HCT116 (cell line): ENCODE results near the gene CD84. TPM values are rescaled to one million over a fixed set of nuclear protein-coding genes. Genes with fewer than 3 reads are reported as not detected.

Source experiments
- ATAC-seq: fragments of 200-7000 bp; cut with Tn5 transposase; 2 replicates; pipeline ENCODE4 v1.9.1; 2020; ENCODE audit warnings: mild to moderate bottlenecking, moderate library complexity
- BruUV-seq: library from RNA; stranded (reverse); fragments of 400-500 nt; replicated peaks from 2 replicates; lab custom pipeline; 2021; lab: Mats Ljungman, UMichigan
- CTCF ChIA-PET: fragments of 300-600 bp; sonication (Branson Sonifier 250); formaldehyde crosslinking; loops from one replicate; lab custom pipeline; 2021; ENCODE audit warnings: antibody characterized with exemption; lab: Charles Lee
- POLR2A ChIA-PET: fragments of 300-600, 350-600 bp; sonication (Branson Sonifier 250); formaldehyde crosslinking; loops from one replicate; lab custom pipeline; 2021; ENCODE audit warnings: antibody characterized with exemption; lab: Charles Lee
- RAD21 ChIA-PET, 2 experiments: fragments of 300-600 bp; sonication (Branson Sonifier 250); formaldehyde crosslinking; loops; one replicate each; lab custom pipeline; 2023; ENCODE audit warnings: low total read pairs in 2 of 2; ENCODE audit not compliant: uncharacterized antibody in 2 of 2, unreplicated experiment in 2 of 2, low non-redundant PET in 1 of 2; lab: Charles Lee
- DNase-seq: peaks from one replicate; pipeline ENCODE4 v3.0.0-alpha.2; 2010; ENCODE audit warnings: low read depth, low spot score
- H2AFZ ChIP-seq: fragments of 200-600 bp; shearing (Covaris generic), sonication (generic); 2 replicates; pipeline ENCODE4 v1.6.1; 2017; ENCODE audit warnings: low read depth, mixed run types, mixed read lengths, antibody characterized with exemption, low read length; ENCODE audit not compliant: poor library complexity, severe bottlenecking
- H3K27ac ChIP-seq: 2 replicates; pipeline ENCODE4 v1.5.1; 2012; ENCODE audit warnings: low read depth, low read length
- H3K27me3 ChIP-seq: fragments of 200-600 bp; sonication (generic); 2 replicates; pipeline ENCODE4 v1.6.1; 2016; ENCODE audit warnings: mixed run types, low read length, mixed read lengths; ENCODE audit not compliant: insufficient read depth
- H3K36me3 ChIP-seq, 2 experiments: fragments of 200-500 bp in 1 of 2; fragments of 200-600 bp in 1 of 2; sonication (Bioruptor generic) in 1 of 2; sonication (generic) in 1 of 2; 2 replicates each; pipeline versions ENCODE4 v1.5.1 to v1.6.1; 2014 to 2016; ENCODE audit warnings: low read length in 2 of 2, inconsistent platforms in 1 of 2, mixed read lengths in 1 of 2, mixed run types in 1 of 2; ENCODE audit not compliant: insufficient read depth in 2 of 2, control insufficient read depth in 1 of 2
- H3K4me1 ChIP-seq, 2 experiments: fragments of 200-600 bp in 1 of 2; sonication (generic) in 1 of 2; 2 replicates each; pipeline versions ENCODE4 v1.5.1 to v1.6.1; 2012 to 2017; ENCODE audit warnings: low read length in 2 of 2, inconsistent platforms in 1 of 2, mild to moderate bottlenecking in 1 of 2, mixed read lengths in 1 of 2, mixed run types in 1 of 2, moderate library complexity in 1 of 2; ENCODE audit not compliant: insufficient read depth in 2 of 2, control insufficient read depth in 1 of 2
- H3K4me2 ChIP-seq: fragments of 200-600 bp; sonication (generic); 2 replicates; pipeline ENCODE4 v1.6.1; 2017; ENCODE audit warnings: mixed run types, low read length, mixed read lengths
- H3K4me3 ChIP-seq, 2 experiments: fragments of 200-600 bp in 1 of 2; sonication (generic) in 1 of 2; replicated peaks in 1 of 2; 2 replicates each; pipeline ENCODE4 v1.5.1; 2011 to 2016; ENCODE audit warnings: low read length in 2 of 2, control low read depth in 1 of 2, low read depth in 1 of 2, mild to moderate bottlenecking in 1 of 2, mixed read lengths in 1 of 2, mixed run types in 1 of 2
- H3K79me2 ChIP-seq: fragments of 200-600 bp; sonication (generic); 2 replicates; pipeline ENCODE4 v1.6.1; 2017; ENCODE audit warnings: mild to moderate bottlenecking, mixed run types, low read length, moderate library complexity, mixed read lengths; ENCODE audit not compliant: insufficient read depth
- H3K9ac ChIP-seq: fragments of 200-600 bp; sonication (generic); 2 replicates; pipeline ENCODE4 v1.6.1; 2016; ENCODE audit warnings: low read length, mixed read lengths
- H3K9me2 ChIP-seq: fragments of 200-600 bp; sonication (generic), shearing (Covaris generic); 2 replicates; pipeline ENCODE4 v1.6.1; 2017; ENCODE audit warnings: mixed run types, mild to moderate bottlenecking, moderate library complexity; ENCODE audit not compliant: insufficient read depth
- H3K9me3 ChIP-seq, 2 experiments: fragments of 200-500 bp in 1 of 2; fragments of 200-600 bp in 1 of 2; sonication (Bioruptor generic) in 1 of 2; sonication (generic) in 1 of 2; 2 replicates each; pipeline ENCODE4 v1.6.1; 2014 to 2017; ENCODE audit warnings: low read length in 2 of 2, mixed read lengths in 2 of 2, inconsistent platforms in 1 of 2, low read depth in 1 of 2, mild to moderate bottlenecking in 1 of 2, mixed run types in 1 of 2, moderate library complexity in 1 of 2; ENCODE audit not compliant: control insufficient read depth in 1 of 2, insufficient read depth in 1 of 2
- H4K20me1 ChIP-seq: fragments of 200-600 bp; sonication (generic), shearing (Covaris generic); 2 replicates; pipeline ENCODE4 v1.6.1; 2017; ENCODE audit warnings: mixed run types, mild to moderate bottlenecking, moderate library complexity; ENCODE audit not compliant: insufficient read depth
- CTCF ChIP-seq, 3 experiments: fragments of 200-600 bp in 1 of 3; sonication (generic) in 1 of 3; IDR thresholded peaks in 2 of 3; conservative IDR thresholded peaks in 1 of 3; 2 replicates each; pipeline ENCODE4 v1.5.1; 2012 to 2017; ENCODE audit warnings: low read depth in 2 of 3, low read length in 2 of 3, antibody characterized with exemption in 1 of 3, borderline replicate concordance in 1 of 3, control low read depth in 1 of 3, mild to moderate bottlenecking in 1 of 3, mixed read lengths in 1 of 3, mixed run types in 1 of 3, moderate library complexity in 1 of 3; ENCODE audit not compliant: insufficient read depth in 1 of 3
- EGR1 ChIP-seq: IDR thresholded peaks from 2 replicates; pipeline ENCODE4 v1.6.1; 2012; ENCODE audit warnings: low read depth
- EZH2 ChIP-seq: fragments of 200-600 bp; sonication (generic); IDR thresholded peaks from 2 replicates; pipeline ENCODE4 v1.6.1; 2017; ENCODE audit warnings: antibody characterized with exemption, mixed run types
- EZH2phosphoT487 ChIP-seq: fragments of 200-600 bp; IDR thresholded peaks from 2 replicates; pipeline ENCODE4 v1.6.1; 2018; ENCODE audit warnings: antibody characterized with exemption, borderline replicate concordance
- FOSL1 ChIP-seq: IDR thresholded peaks from 2 replicates; pipeline ENCODE4 v1.6.1; 2012; ENCODE audit warnings: low read depth
- MAX ChIP-seq: IDR thresholded peaks from 2 replicates; pipeline ENCODE4 v1.6.1; 2012
- POLR2A ChIP-seq: IDR thresholded peaks from 2 replicates; pipeline ENCODE4 v1.7.0; 2011; ENCODE audit warnings: borderline replicate concordance; ENCODE audit not compliant: insufficient read depth, insufficient read length; ENCODE audit errors: extremely low read depth
- RAD21 ChIP-seq: IDR thresholded peaks from 2 replicates; pipeline ENCODE4 v1.6.1; 2012; ENCODE audit warnings: low read depth, mild to moderate bottlenecking
- SIN3A ChIP-seq: IDR thresholded peaks from 2 replicates; pipeline ENCODE4 v1.6.1; 2012; ENCODE audit warnings: low read depth
- SP1 ChIP-seq: IDR thresholded peaks from 2 replicates; pipeline ENCODE4 v1.6.1; 2012; ENCODE audit warnings: low read depth
- SRF ChIP-seq: IDR thresholded peaks from 2 replicates; pipeline ENCODE4 v1.6.1; 2012; ENCODE audit warnings: low read depth
- TCF7L2 ChIP-seq: IDR thresholded peaks from 2 replicates; pipeline ENCODE4 v1.7.0; 2011; ENCODE audit warnings: borderline replicate concordance, inconsistent platforms; ENCODE audit not compliant: insufficient read depth, insufficient read length; ENCODE audit errors: extremely low read depth
- YY1 ChIP-seq: IDR thresholded peaks from 2 replicates; pipeline ENCODE4 v1.6.1; 2011; ENCODE audit warnings: low read length, low read depth, moderate library complexity, mild to moderate bottlenecking; ENCODE audit not compliant: insufficient replicate concordance; ENCODE audit errors: extremely low read depth
- ZBTB33 ChIP-seq: IDR thresholded peaks from 2 replicates; pipeline ENCODE4 v1.6.1; 2011; ENCODE audit warnings: mild to moderate bottlenecking, low read length, moderate library complexity; ENCODE audit not compliant: insufficient replicate concordance; ENCODE audit errors: extremely low read depth
- intact Hi-C: fragments of 100-400 bp; cut with micrococcal nuclease; formaldehyde crosslinking; loops from 2 replicates; pipeline ENCODE4 v1.10.0; 2022
- total RNA-seq: library from RNA; stranded (reverse); gene quantifications from one replicate; pipeline ENCODE4 v1.2.1, GENCODE V29; 2021; ENCODE audit not compliant: unreplicated experiment
- TF ChIP-seq, protein P1 (sequence below): IDR thresholded peaks from 2 replicates; pipeline ENCODE4 v1.6.1; 2012

CD84 gene
- total RNA-seq, 1 experiment from 2014 or later, result 0.02 TPM

DNA sequence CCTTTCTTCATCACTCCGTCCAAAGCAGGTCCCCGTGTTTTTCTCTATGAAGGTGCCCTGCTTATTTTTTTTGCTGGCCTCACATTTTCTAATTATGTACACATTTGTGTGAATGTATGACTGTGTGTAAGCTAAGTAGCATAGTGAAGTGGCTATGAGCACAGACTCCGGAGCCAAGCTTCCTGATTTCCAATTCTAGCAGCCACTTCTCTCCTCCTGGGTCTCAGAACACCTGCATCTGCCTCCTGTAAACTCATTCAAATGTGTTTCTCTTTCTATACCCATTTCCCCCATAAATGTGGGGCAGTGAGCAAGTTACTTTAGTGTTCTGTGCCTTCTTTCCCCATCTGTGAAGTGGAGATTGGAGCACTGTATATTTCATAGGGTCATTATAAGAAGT, 58.3 kb downstream of the CD84 start:
- no TSS peak for BruUV-seq
- no peak overlapping the region for H3K4me3 ChIP-seq
- no peaks in the 10 kb centered on the region for H3K79me2 ChIP-seq
- H2AFZ ChIP-seq, result peak overlapping the region; percentile 91
- H3K4me2 ChIP-seq, result peak overlapping the region; percentile 58
- no peaks in the 10 kb centered on the region for H3K36me3 ChIP-seq
- ChIA-PET CTCF (no interaction called here), RAD21 (no interaction called here), POLR2A (no interaction called here)
- intact Hi-C loops, result no loop called here
- no peaks in the 10 kb centered on the region for H4K20me1 ChIP-seq
- no peak overlapping the region for H3K27ac ChIP-seq
- TF ChIP-seq EZH2phosphoT487 (no peak), TCF7L2 (no peak), SIN3A (no peak), CTCF (IDR thresholded peaks at IDR 0.05 in 2 of 3, conservative IDR thresholded peaks at IDR 0.05 in 1 of 3; ENCODE audit: borderline replicate concordance in 1 of 3, insufficient read depth in 1 of 3, low read depth in 2 of 3, low read length in 2 of 3) (no peak), YY1 (no peak), ZBTB33 (no peak), SP1 (no peak), RAD21 (no peak), MAX (no peak), POLR2A (no peak), SRF (no peak), EZH2 (no peak), FOSL1 (no peak), EGR1 (no peak)
- TF ChIP-seq, protein P1, sequence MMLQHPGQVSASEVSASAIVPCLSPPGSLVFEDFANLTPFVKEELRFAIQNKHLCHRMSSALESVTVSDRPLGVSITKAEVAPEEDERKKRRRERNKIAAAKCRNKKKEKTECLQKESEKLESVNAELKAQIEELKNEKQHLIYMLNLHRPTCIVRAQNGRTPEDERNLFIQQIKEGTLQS, result no peak
- H3K27me3 ChIP-seq, result no peaks in the 10 kb centered on the region
- ATAC-seq, result peak; percentile 19
- no peak for DNase-seq
- H3K9me2 ChIP-seq, result no peaks in the 10 kb centered on the region
- H3K9ac ChIP-seq, result no peak overlapping the region
- H3K9me3 ChIP-seq, result no peaks in the 10 kb centered on the region
- H3K4me1 ChIP-seq, result peaks cover 13 to 20% of the 10 kb centered on the region in 2 experiments; a peak in 3 of 4 replicates
